Gastrocnemius medialis (tissue), 4 donors: ENCODE results near the gene PSMF1. TPM values are rescaled to one million over a fixed set of nuclear protein-coding genes. Genes with fewer than 3 reads are reported as not detected.

Experiments used
- ATAC-seq, 2 donors: fragments of 150-250 bp; one replicate each; pipeline ENCODE4 v1.9.1; 2016
- DNase-seq, 2 donors: peaks; one replicate each; pipeline ENCODE4 v3.0.0-alpha.2; 2019
- H3K27ac ChIP-seq, 4 donors: fragments of 200-600 bp; sonication (generic); 1 replicate in 1 of 4; 2 replicates in 3 of 4; pipeline ENCODE4 v1.5.1; 2016 to 2018; ENCODE audit warnings: mild to moderate bottlenecking in 2 of 4, moderate library complexity in 1 of 4
- H3K27me3 ChIP-seq, 3 donors: fragments of 200-600 bp; sonication (generic) in 2 of 3; 1 replicate in 1 of 3; 2 replicates in 2 of 3; pipeline versions ENCODE4 v1.5.1 to v1.6.0; 2016 to 2019; ENCODE audit warnings: mild to moderate bottlenecking in 1 of 3, moderate library complexity in 1 of 3
- H3K36me3 ChIP-seq, 2 donors: fragments of 200-600 bp; sonication (generic) in 1 of 2; one replicate each; pipeline ENCODE4 v1.5.1; 2017 to 2018
- H3K4me1 ChIP-seq, 2 donors: fragments of 200-600 bp; sonication (generic) in 1 of 2; one replicate each; pipeline ENCODE4 v1.5.1; 2016 to 2017; ENCODE audit warnings: mild to moderate bottlenecking in 2 of 2
- H3K4me3 ChIP-seq, 4 donors: fragments of 200-600 bp; sonication (generic) in 3 of 4; 1 replicate in 1 of 4; 2 replicates in 3 of 4; pipeline ENCODE4 v1.5.1; 2016 to 2019; ENCODE audit warnings: mild to moderate bottlenecking in 2 of 4
- H3K9me3 ChIP-seq, 3 donors: fragments of 200-600 bp; sonication (generic) in 2 of 3; 1 replicate in 1 of 3; 2 replicates in 2 of 3; pipeline ENCODE4 v1.5.1; 2016 to 2019
- CTCF ChIP-seq, 5 experiments: fragments of 450-650 bp in 3 of 5; fragments of 200-600 bp in 2 of 5; sonication (generic) in 2 of 5; IDR thresholded peaks in 4 of 5; conservative IDR thresholded peaks in 1 of 5; 1 replicate in 4 of 5; 2 replicates in 1 of 5; pipeline ENCODE4 v1.5.1; 2016 to 2019; ENCODE audit warnings: antibody characterized with exemption in 5 of 5, mild to moderate bottlenecking in 3 of 5, moderate library complexity in 3 of 5
- POLR2A ChIP-seq, 2 donors: fragments of 450-650 bp; IDR thresholded peaks; one replicate each; pipeline ENCODE4 v1.6.1; 2017; ENCODE audit warnings: antibody characterized with exemption in 2 of 2, mild to moderate bottlenecking in 2 of 2, moderate library complexity in 2 of 2
- in situ Hi-C, 4 donors: fragments of 200-750 bp; cut with MboI; loops; one replicate each; pipeline versions ENCODE4 v1.15.0 to v1.8.0; 2017; ENCODE audit warnings: low sequenced_read_pairs in 4 of 4
- intact Hi-C: fragments of 100-400 bp; cut with DNase I; formaldehyde crosslinking; loops from one replicate; pipeline ENCODE4 v1.15.1; 2023; ENCODE audit warnings: low total_unique reads
- total RNA-seq, 4 donors: library from RNA; depleted of rRNA; stranded (reverse); fragments of >200 nt; gene quantifications; one replicate each; pipeline versions ENCODE4 v1.1.0 to v1.2.3, GENCODE V29; 2016

PSMF1 gene
- total RNA-seq, 4 donors from 2014 or later: 174 to 433 (median 247) TPM

GRCh38 chr20:1083431-1084080, 34.8 kb upstream of the PSMF1 start:
- Histone ChIP-seq H3K9me3 (no peaks in the 10 kb centered on the region), H3K27me3 (no peaks in the 10 kb centered on the region), H3K27ac (no peak overlapping the region), H3K36me3 (no peaks in the 10 kb centered on the region), H3K4me3 (no peak overlapping the region), H3K4me1 (no peaks in the 10 kb centered on the region)
- intact Hi-C loops: no loop called here
- DNase-seq: no peak
- in situ Hi-C loops: no loop called here
- no peak for ATAC-seq
- no peak for TF ChIP-seq POLR2A (IDR thresholded peaks at IDR 0.05)
- TF ChIP-seq CTCF (IDR thresholded peaks at IDR 0.05 in 4 of 5, conservative IDR thresholded peaks at IDR 0.05 in 1 of 5): no peak

GRCh38 chr20:1085492-1086276, 32.7 kb upstream of the PSMF1 start:
- Histone ChIP-seq H3K27me3 (no peaks in the 10 kb centered on the region), H3K4me1 (no peaks in the 10 kb centered on the region), H3K9me3 (no peaks in the 10 kb centered on the region), H3K27ac (no peak overlapping the region), H3K4me3 (no peak overlapping the region), H3K36me3 (no peaks in the 10 kb centered on the region)
- in situ Hi-C loops: no loop called here
- DNase-seq: no peak
- TF ChIP-seq CTCF (IDR thresholded peaks at IDR 0.05 in 4 of 5, conservative IDR thresholded peaks at IDR 0.05 in 1 of 5): no peak
- TF ChIP-seq POLR2A (IDR thresholded peaks at IDR 0.05): no peak
- intact Hi-C loops: no loop called here
- no peak for ATAC-seq

GRCh38 chr20:1086277-1087213, 31.9 kb upstream of the PSMF1 start:
- H3K4me1 ChIP-seq: no peaks in the 10 kb centered on the region
- no peak for ATAC-seq
- intact Hi-C loops: no loop called here

More at GRCh38 chr20:1086277-1087213, 31.9 kb upstream of the PSMF1 start:
- H3K4me3 ChIP-seq: no peak overlapping the region
- no peak for DNase-seq
- in situ Hi-C loops: no loop called here
- no peaks in the 10 kb centered on the region for H3K27me3 ChIP-seq
- H3K27ac ChIP-seq: no peak overlapping the region
- no peaks in the 10 kb centered on the region for H3K36me3 ChIP-seq
- TF ChIP-seq POLR2A (IDR thresholded peaks at IDR 0.05) (no peak), CTCF (IDR thresholded peaks at IDR 0.05 in 4 of 5, conservative IDR thresholded peaks at IDR 0.05 in 1 of 5) (no peak)
- H3K9me3 ChIP-seq: no peaks in the 10 kb centered on the region
